GM19397 (cell line): ENCODE results near the gene GTSF1L.

Experiments
- ATAC-seq: cut with Tn5 transposase; IDR thresholded peaks from one replicate; pipeline ENCODE4 v1.9.1; 2021; ENCODE audit warnings: mild to moderate bottlenecking, moderate library complexity; ENCODE audit not compliant: unreplicated experiment

GTSF1L gene

GRCh38 chr20:43746344-43747137 lies 19.7 kb upstream of the GTSF1L start:
- ATAC-seq = no peak

- no peak for ATAC-seq
Measured at GRCh38 chr20:43744966-43745730, 18.3 kb upstream of the GTSF1L start.

- ATAC-seq = no peak
Measured at GRCh38 chr20:43744151-43744611, 17.4 kb upstream of the GTSF1L start.

GRCh38 chr20:43740642-43741041 lies 13.8 kb upstream of the GTSF1L start:
- no peak for ATAC-seq

- ATAC-seq = no peak
Measured at GRCh38 chr20:43739148-43739749, 12.4 kb upstream of the GTSF1L start.

GRCh38 chr20:43737925-43738324 lies 11.1 kb upstream of the GTSF1L start:
- ATAC-seq = no peak

- ATAC-seq = peak; percentile 52
Measured at GRCh38 chr20:43736588-43737158, 9.9 kb upstream of the GTSF1L start.

GRCh38 chr20:43731927-43732326 lies 5.1 kb upstream of the GTSF1L start:
- ATAC-seq = no peak

- no peak for ATAC-seq
Measured at GRCh38 chr20:43731469-43731868, 4.7 kb upstream of the GTSF1L start.

- no peak for ATAC-seq
Measured at GRCh38 chr20:43728686-43729255, 2.0 kb upstream of the GTSF1L start.

GRCh38 chr20:43727980-43728590 lies 1.3 kb upstream of the GTSF1L start:
- no peak for ATAC-seq

- no peak for ATAC-seq
Measured at GRCh38 chr20:43726333-43726732, 469 bp downstream of the GTSF1L start.

- no peak for ATAC-seq
Measured at GRCh38 chr20:43725666-43726065, 1.1 kb downstream of the GTSF1L start.

- no peak for ATAC-seq
Measured at GRCh38 chr20:43724383-43724782, 2.4 kb downstream of the GTSF1L start.

- no peak for ATAC-seq
Measured at GRCh38 chr20:43723735-43724134, 3.1 kb downstream of the GTSF1L start.

GRCh38 chr20:43723186-43723585 lies 3.6 kb downstream of the GTSF1L start:
- ATAC-seq = no peak

GRCh38 chr20:43722153-43722505 lies 4.7 kb downstream of the GTSF1L start:
- no peak for ATAC-seq

GRCh38 chr20:43721429-43722152 lies 5.2 kb downstream of the GTSF1L start:
- ATAC-seq = no peak

GRCh38 chr20:43721097-43721428 lies 5.7 kb downstream of the GTSF1L start:
- ATAC-seq = no peak

GRCh38 chr20:43720007-43720406 lies 6.8 kb downstream of the GTSF1L start:
- ATAC-seq = no peak
